Measurements from ENCODE around the gene POLR1A. TPM values are rescaled to one million over a fixed set of nuclear protein-coding genes. Genes with fewer than 3 reads are reported as not detected.
A peak's percentile ranks its signal among the peaks of the same experiment; 100 is the strongest.

The POLR1A gene
- total RNA-seq, 1 donor from 2014 or later = 9.5 TPM

- DNase-seq = no peak
These were observed 67.9 kb downstream of the POLR1A start for GRCh38 chr2:86037795-86038192.

- DNase-seq = no peak
These were observed 68.4 kb downstream of the POLR1A start for GRCh38 chr2:86037141-86037794.

- DNase-seq = no peak
These were observed 69.0 kb downstream of the POLR1A start for GRCh38 chr2:86036669-86037138.

- DNase-seq = peak; percentile 47
These were observed 69.6 kb downstream of the POLR1A start for GRCh38 chr2:86035883-86036668.

GRCh38 chr2:86035376-86035882 is 70.3 kb downstream of the POLR1A start:
- no peak for DNase-seq

GRCh38 chr2:86033751-86034692 is 71.7 kb downstream of the POLR1A start:
- DNase-seq = no peak

- DNase-seq = no peak
These were observed 72.7 kb downstream of the POLR1A start for GRCh38 chr2:86032861-86033595.

GRCh38 chr2:86031606-86032005 is 74.1 kb downstream of the POLR1A start:
- no peak for DNase-seq

GRCh38 chr2:86031151-86031550 is 74.5 kb downstream of the POLR1A start:
- DNase-seq = no peak

- DNase-seq = no peak
These were observed 75.8 kb downstream of the POLR1A start for GRCh38 chr2:86029873-86030272.

- DNase-seq = no peak
These were observed 76.8 kb downstream of the POLR1A start for GRCh38 chr2:86028766-86029381.

GRCh38 chr2:86027922-86028765 is 77.5 kb downstream of the POLR1A start:
- DNase-seq = no peak

- no peak for DNase-seq
These were observed 78.3 kb downstream of the POLR1A start for GRCh38 chr2:86027196-86027921.

- DNase-seq = no peak
These were observed 79.0 kb downstream of the POLR1A start for GRCh38 chr2:86026744-86027065.

- DNase-seq = no peak
These were observed 79.5 kb downstream of the POLR1A start for GRCh38 chr2:86025976-86026743.

GRCh38 chr2:86025229-86025820 is 80.4 kb downstream of the POLR1A start:
- DNase-seq = no peak

- no peak for DNase-seq
These were observed 82.3 kb downstream of the POLR1A start for GRCh38 chr2:86023366-86023712.

- DNase-seq = no peak
These were observed 82.9 kb downstream of the POLR1A start for GRCh38 chr2:86022661-86023365.

Data from occipital lobe (tissue), 2 donors.